HL-60/S4 (cell line): ENCODE data around the gene CD300LG.

Experiments
- in situ Hi-C: fragments of 300-500 bp; cut with MboI; formaldehyde crosslinking; loops from 2 replicates; pipeline ENCODE4 v1.14.3; 2022; ENCODE audit warnings: low sequenced_read_pairs

Gene CD300LG

DNA sequence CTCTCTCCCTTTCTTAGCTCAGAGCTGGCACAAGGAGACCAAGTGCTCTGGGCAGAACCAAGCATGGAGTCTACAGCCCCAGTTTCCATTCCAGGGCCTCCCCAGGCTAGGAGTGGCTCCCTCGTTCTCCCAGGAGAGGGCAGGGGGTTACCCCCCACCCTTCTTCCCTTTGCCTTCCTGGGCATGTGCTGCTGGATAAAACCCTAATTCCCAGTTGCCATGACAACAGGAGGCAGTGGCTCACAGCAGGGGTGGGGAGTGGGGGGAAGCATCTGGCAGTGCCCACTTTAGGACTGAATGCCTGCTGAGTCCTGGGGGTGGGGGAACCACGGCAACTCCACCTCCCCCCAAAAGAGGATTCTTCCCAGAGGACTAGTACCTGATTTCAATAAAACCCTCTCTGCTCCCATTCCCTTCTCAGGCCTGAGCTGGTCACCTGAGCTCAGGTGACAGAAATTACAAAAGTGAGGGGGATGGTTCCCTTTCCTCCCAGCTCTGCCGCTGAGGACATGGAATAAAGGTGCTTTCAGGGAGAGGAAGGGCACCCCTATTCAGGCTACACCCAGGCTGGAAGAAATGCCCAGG is 58.5 kb downstream of the CD300LG start:
- in situ Hi-C loops: no loop called here

DNA sequence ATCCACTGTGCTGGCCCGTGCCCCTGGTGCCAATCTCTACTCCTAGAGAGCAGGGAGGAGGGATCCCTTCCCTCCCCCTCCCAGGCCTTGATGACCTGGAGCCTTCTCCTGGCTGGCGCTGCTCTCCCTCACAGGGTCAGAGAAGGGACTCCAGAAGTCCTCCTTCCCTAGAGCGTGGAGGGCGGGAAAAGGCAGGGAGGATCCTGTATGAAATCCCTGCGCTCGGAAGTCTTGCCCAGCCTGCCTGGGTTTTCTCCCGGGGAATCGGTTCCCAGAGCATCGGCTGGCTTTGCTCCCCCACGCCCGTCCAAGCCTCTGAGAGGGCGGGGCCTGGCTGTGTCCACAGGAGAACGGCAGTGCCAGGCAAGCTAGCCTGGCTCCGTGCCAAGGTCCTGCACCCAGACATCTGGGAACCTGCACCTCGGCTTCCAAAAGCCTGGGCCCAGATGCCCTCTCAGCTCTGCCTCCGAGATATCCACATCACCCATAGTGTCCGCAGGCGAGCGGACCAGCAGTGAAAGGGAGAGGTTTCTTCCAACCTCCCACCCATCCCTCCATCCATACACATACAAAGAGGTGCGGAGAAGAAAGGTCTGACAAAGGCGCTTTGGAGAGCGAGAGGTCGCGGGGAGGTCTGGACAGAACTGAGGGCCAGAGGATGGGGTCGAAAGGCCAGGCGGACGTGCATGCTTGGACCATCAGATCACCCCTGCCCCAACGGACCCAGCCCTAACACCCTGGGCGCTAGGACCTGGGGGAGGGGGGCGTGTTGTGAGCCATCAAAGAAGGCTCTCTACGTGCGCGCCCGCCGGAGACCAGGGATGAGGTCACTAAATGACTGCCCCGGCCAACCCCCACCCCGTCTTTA is 59.2 kb downstream of the CD300LG start:
- in situ Hi-C loops: no loop called here

DNA sequence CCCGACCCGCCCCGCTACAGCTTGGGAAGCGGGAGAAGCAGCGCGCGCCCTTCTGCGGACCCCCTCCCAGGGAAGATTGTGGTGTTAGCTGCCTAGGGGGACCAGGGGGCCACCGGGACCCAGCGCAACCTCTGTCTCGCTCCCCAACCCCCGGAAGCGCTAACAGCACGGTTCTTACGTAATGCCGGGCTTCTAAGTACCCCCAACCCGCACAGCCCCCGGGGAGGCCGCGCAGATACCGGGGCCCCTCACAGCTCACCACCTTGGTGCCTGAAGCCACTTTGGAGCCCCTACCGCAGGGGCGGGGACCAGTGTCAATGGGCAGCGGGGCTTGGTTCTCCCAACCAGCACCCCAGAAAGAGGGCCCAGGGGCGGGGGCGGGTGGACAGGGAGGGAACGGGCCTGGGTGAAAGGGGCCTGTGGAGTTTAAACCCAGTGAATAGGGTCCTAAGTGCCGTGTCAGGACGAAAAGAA is 60.0 kb downstream of the CD300LG start:
- in situ Hi-C loops: no loop called here

DNA sequence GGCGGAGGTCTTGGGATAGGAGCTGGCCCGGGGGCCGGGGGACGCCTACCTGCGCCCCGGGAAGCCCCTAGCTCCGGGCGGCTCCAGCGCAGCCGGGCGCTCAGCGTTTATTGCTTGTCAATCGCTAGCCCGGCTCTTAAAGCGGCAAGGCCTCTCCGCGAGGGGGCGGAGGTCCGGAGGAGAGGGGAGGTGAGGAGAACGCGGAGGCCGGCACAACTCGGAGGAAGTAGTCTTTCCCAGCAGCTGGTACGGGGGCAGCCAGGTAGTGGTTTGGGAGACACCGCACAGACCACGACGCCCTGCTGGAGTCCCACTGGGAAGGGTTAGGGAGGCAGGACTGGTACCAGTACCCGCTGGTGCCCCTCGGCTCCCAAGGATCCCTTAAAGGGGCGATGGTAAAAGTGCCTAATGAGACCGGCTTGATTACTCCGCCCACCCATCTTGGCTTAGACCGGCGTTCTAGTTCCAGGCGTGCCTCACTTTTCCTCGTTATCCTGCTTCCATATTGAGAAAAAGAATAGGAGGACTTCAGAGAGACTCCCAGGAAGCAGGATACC is 60.5 kb downstream of the CD300LG start, which contains the start of gene MPP2:
Gene MPP2 (minus strand): TSS at position 112 of the 557 bp plus-strand sequence. CDS start 3,076 bp downstream, outside the sequence.
- in situ Hi-C loops: no loop called here

DNA sequence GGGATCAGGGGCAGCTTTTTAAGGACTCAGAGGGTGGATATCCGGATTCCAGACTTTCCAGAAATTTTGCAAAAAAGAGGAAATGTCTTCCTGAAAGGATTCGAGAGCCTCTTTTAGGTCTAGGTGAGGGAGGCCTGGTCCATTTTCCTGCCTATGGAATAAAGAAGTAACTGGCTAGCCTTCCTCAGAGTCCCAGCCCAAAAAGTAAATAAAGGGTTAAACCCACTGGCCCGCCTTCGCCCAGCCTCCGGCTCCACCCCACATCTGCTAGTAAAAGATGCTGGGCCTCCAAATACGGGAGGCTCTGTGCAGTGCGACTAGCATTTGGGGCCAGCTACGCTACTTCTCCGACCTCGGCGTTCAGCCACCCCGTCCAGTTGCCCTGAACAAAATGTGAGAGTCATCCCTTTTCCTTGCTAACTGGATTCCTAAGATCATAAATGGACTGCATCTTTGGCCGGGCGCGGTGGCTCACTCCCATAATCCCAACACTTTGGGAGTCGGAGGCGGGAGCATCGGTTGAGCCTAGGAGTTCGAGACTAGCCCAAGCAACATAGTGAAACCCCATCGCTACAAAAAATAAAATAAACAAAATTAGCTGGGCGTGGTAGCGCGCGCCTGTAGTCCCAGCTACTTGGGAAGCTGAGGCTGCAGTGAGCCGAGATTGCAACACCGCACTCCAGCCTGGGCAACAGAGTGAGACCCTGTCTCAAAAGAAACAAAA is 61.2 kb downstream of the CD300LG start:
- in situ Hi-C loops: no loop called here

DNA sequence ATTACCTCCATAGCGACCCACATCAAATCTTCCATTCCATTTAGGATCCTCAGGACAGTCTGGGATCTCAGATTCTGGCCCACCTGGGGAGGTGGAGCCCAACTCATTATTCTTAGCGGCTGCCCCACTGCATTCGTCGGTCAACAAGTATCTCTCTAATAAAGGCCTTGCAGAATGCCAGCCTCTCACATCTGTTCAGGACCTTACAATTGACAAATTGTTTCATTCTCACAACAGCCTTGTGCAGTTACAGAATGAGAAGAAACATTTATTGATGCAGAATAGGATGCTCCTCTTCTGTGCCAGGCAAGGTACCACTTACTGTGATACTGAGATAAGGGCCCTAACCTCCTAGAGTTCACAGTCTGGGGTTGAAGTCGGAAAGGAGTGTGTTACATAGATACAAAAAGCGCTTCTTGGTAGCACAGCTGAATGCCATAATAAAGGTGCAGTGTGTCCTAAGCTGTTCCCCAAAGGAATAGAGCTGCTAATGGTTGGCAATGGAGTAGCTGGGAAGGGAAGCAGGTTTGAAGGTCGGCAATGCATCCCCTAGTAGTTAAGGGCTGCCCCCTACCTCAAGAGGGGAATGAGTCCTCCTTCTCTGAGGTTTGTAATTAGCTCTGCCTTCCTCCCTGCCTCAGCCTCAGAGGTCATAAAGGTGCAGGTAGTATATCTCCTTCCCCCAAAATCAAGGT is 62.7 kb downstream of the CD300LG start:
- in situ Hi-C loops: no loop called here

DNA sequence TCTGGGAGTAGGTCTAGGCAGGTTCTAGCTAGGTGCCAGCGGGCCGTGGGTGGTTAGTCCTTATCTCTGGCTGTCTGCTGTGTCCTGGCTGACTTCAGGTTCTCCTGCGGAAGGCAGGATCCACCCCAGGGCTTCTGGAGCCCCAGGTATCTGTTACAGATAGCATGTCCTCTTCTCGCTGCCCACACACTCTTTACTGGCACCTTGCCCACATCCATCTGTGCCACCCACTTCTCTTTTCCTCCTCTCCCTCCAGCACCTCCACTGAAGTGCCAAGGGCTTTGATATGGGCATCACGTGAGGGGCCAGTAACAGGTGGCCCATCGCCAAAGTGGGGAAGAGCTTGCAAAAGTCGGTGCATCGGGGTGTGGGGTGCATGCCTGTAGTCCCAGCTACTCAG is 64.9 kb downstream of the CD300LG start:
- in situ Hi-C loops: no loop called here

DNA sequence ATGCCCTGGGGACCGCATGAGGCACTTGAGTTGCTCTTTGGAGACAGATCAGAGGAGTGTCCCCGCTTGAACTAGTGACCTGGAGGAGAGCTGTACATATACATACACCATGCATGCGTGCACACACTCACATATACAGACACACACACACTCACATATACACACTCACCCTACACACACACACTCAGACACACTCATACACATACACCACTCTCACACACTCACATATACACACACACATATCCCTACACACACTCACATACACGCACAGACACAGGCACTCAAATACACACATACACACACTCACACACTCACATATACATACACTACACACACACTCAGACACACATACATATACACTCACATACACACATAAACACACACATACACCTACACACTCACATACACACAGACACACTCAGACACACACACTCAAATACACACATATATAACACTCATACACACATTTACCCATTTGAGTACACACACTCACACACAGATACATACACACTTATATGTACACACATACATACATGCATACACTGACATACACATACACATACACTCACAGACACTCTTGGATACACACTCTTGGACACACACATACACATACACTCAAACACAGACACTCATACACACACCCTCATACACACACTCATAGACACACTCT is 65.8 kb downstream of the CD300LG start:
- in situ Hi-C loops: no loop called here
